Ishikawa (cell line): ENCODE measurements around the gene PEX26.

ENCODE experiments used
- CEBPB ChIP-seq: IDR thresholded peaks from 2 replicates; pipeline ENCODE4 v1.6.1; 2012
- CREB1 ChIP-seq: IDR thresholded peaks from 2 replicates; pipeline ENCODE4 v1.6.1; 2012; ENCODE audit warnings: low read depth
- EP300 ChIP-seq: IDR thresholded peaks from 2 replicates; pipeline ENCODE4 v1.6.1; 2012; ENCODE audit warnings: borderline replicate concordance
- FOXM1 ChIP-seq: IDR thresholded peaks from 2 replicates; pipeline ENCODE4 v1.6.1; 2012; ENCODE audit warnings: low read depth, borderline replicate concordance
- NFIC ChIP-seq: IDR thresholded peaks from 2 replicates; pipeline ENCODE4 v1.6.1; 2012
- RAD21 ChIP-seq: IDR thresholded peaks from 2 replicates; pipeline ENCODE4 v1.6.1; 2012; ENCODE audit warnings: low read depth
- TAF1 ChIP-seq: IDR thresholded peaks from 2 replicates; pipeline ENCODE4 v1.6.1; 2012; ENCODE audit warnings: low read depth, mild to moderate bottlenecking
- TCF12 ChIP-seq: IDR thresholded peaks from 2 replicates; pipeline ENCODE4 v1.6.1; 2012; ENCODE audit warnings: low read depth
- TEAD4 ChIP-seq: IDR thresholded peaks from 2 replicates; pipeline ENCODE4 v1.6.1; 2012
- YY1 ChIP-seq: IDR thresholded peaks from 2 replicates; pipeline ENCODE4 v1.6.1; 2012; ENCODE audit warnings: low read depth
- TF ChIP-seq, protein P1 (sequence below): IDR thresholded peaks from 2 replicates; pipeline ENCODE4 v1.6.1; 2012
- TF ChIP-seq, protein P2 (sequence below): IDR thresholded peaks from 2 replicates; pipeline ENCODE4 v1.6.1; 2012; ENCODE audit warnings: low read depth, mild to moderate bottlenecking
- TF ChIP-seq, protein P3 (sequence below): IDR thresholded peaks from 2 replicates; pipeline ENCODE4 v1.6.1; 2012

DNA sequence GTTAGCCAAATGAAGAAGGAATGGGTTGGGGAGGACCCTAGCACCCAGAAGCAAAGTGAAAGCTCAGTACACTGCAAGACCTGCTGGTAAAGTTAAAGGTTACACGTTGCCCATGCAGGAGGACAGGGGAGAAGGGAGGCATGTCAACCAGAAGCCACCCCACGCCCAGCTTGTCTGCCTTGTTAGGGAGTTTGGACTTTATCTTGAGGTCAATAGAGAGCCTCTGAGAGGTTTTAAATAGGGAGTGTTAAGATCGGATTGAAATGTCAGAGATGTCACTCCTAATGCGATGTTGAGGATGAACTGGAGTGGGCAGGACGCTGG lies 18.7 kb upstream of the PEX26 start:
- TF ChIP-seq, protein P1, sequence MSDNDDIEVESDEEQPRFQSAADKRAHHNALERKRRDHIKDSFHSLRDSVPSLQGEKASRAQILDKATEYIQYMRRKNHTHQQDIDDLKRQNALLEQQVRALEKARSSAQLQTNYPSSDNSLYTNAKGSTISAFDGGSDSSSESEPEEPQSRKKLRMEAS: no peak
- TF ChIP-seq TAF1 (no peak), TCF12 (no peak), EP300 (no peak), NFIC (no peak), CREB1 (no peak), CEBPB (no peak), TEAD4 (no peak), YY1 (no peak), FOXM1 (no peak), RAD21 (no peak)
- TF ChIP-seq, protein P2, sequence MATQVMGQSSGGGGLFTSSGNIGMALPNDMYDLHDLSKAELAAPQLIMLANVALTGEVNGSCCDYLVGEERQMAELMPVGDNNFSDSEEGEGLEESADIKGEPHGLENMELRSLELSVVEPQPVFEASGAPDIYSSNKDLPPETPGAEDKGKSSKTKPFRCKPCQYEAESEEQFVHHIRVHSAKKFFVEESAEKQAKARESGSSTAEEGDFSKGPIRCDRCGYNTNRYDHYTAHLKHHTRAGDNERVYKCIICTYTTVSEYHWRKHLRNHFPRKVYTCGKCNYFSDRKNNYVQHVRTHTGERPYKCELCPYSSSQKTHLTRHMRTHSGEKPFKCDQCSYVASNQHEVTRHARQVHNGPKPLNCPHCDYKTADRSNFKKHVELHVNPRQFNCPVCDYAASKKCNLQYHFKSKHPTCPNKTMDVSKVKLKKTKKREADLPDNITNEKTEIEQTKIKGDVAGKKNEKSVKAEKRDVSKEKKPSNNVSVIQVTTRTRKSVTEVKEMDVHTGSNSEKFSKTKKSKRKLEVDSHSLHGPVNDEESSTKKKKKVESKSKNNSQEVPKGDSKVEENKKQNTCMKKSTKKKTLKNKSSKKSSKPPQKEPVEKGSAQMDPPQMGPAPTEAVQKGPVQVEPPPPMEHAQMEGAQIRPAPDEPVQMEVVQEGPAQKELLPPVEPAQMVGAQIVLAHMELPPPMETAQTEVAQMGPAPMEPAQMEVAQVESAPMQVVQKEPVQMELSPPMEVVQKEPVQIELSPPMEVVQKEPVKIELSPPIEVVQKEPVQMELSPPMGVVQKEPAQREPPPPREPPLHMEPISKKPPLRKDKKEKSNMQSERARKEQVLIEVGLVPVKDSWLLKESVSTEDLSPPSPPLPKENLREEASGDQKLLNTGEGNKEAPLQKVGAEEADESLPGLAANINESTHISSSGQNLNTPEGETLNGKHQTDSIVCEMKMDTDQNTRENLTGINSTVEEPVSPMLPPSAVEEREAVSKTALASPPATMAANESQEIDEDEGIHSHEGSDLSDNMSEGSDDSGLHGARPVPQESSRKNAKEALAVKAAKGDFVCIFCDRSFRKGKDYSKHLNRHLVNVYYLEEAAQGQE: no peak
- TF ChIP-seq, protein P3, sequence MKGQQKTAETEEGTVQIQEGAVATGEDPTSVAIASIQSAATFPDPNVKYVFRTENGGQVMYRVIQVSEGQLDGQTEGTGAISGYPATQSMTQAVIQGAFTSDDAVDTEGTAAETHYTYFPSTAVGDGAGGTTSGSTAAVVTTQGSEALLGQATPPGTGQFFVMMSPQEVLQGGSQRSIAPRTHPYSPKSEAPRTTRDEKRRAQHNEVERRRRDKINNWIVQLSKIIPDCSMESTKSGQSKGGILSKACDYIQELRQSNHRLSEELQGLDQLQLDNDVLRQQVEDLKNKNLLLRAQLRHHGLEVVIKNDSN: no peak
